ENCODE data around the gene CYP27A1.

- no peak for TF ChIP-seq CTCF (IDR thresholded peaks at IDR 0.05)
- TF ChIP-seq POLR2A (IDR thresholded peaks at IDR 0.05), result no peak
Measured at GRCh38 chr2:218804817-218805216, 22.9 kb downstream of the CYP27A1 start.
